ENCODE results near the gene PIGS. TPM values are rescaled to one million over a fixed set of nuclear protein-coding genes. Genes with fewer than 3 reads are reported as not detected.

The PIGS gene
- polyA plus RNA-seq, 1 of the 3 experiments (the other 2 are of a cell fraction): 78.5 TPM

DNA sequence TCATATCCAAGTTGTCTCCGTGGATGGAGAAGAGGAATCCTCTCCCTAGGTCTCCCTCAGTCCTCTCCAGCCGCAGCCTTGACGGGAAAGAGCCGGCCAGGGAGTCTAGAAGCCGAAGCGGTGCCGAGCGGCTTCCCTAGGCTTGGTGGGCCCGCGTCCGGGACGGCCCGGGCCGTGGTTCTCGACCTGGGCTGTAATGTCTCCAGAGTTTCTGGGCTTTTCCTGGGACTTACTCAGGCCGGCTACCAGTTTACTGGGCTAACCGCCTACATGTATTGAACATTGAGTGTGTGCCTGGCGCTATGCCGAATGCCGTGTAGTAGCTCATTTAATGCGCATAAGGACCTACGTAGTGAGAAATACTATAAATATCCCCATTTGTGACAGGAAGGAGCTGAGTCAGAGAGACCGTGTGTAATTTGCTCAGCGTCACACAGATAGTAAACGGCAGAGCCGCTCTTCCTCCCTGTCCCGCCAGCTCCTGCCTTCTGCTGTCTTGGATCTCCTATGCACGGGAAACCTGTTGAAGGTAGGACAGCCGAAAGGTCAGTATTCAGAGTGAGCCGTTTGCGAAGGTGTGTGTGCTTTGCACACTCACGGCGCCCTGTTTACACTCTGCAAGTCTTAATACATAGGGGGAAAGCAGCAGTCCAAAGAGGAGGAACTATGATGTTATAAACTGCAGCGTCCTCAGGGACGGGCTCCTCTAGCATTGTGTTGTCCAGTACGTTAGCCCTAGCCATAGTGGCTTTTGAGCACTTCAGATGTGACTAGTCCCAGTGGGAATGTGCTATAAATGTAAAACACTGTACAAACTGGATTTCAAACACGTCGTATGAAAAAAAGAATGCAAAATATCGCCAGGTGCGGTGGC is 28.2 kb upstream of the PIGS start:
- peaks cover 0 to 3% of the 10 kb centered on the region in 2 experiments for H3K36me3 ChIP-seq (replicated peaks in 1 of 2; ENCODE audit: control insufficient read depth in 1 of 2, insufficient read depth in 2 of 2, low read length in 1 of 2)
- H3K4me2 ChIP-seq: peak overlapping the region; percentile 93
- peak overlapping the region; percentile 81 for H2AFZ ChIP-seq (ENCODE audit: low read depth)
- WGBS (ENCODE audit: low lambda C conversion rate): 31% methylated on average over 28 of the region's 40 CpGs
- H3K9me3 ChIP-seq: no peaks in the 10 kb centered on the region
- ChIA-PET POLR2A (interaction anchor here (0.6 to 0.8 kb wide), 2 partner anchors 17 to 28 kb away, joined by 3 read pairs; no protein-coding TSS in a partner anchor), CTCF (interaction anchor here (0.5 to 2.3 kb wide), 6 partner anchors 9 to 1249 kb away, joined by 3 to 6 read pairs (median 4); partner anchors contain the start of gene BLTP2)
- no peaks in the 10 kb centered on the region for H3K27me3 ChIP-seq (ENCODE audit: insufficient read depth)
- peak overlapping the region; percentile 87 for H3K9ac ChIP-seq
- DNase-seq: peak; percentile 40
- H4K20me1 ChIP-seq (ENCODE audit: insufficient read depth): no peaks in the 10 kb centered on the region
- H3F3A ChIP-seq (replicated peaks; ENCODE audit: insufficient read depth): peaks cover 25% of the 10 kb centered on the region
- peaks cover 40% of the 10 kb centered on the region for H3K79me2 ChIP-seq (ENCODE audit: insufficient read depth)
- no peaks in the 10 kb centered on the region for H3K9me2 ChIP-seq
- peaks cover 6 to 9% of the 10 kb centered on the region in 2 experiments; a peak in 1 of 4 replicates for H3K4me1 ChIP-seq (ENCODE audit: control insufficient read depth in 1 of 2, insufficient read depth in 2 of 2, low read depth in 1 of 2, low read length in 1 of 2)
- peak overlapping the region; percentile 65 to 83 for H3K4me3 ChIP-seq (ENCODE audit: low read depth in 2 of 2, low read length in 1 of 2)
- peak overlapping the region; percentile 75 to 94 for H3K27ac ChIP-seq (ENCODE audit: low read depth in 2 of 2, low read length in 1 of 2)
- no peak for TF ChIP-seq EP300 (IDR thresholded peaks at IDR 0.05; ENCODE audit: borderline replicate concordance in 1 of 2, low read depth in 1 of 2, low read length in 1 of 2)
- TF ChIP-seq, protein P1, sequence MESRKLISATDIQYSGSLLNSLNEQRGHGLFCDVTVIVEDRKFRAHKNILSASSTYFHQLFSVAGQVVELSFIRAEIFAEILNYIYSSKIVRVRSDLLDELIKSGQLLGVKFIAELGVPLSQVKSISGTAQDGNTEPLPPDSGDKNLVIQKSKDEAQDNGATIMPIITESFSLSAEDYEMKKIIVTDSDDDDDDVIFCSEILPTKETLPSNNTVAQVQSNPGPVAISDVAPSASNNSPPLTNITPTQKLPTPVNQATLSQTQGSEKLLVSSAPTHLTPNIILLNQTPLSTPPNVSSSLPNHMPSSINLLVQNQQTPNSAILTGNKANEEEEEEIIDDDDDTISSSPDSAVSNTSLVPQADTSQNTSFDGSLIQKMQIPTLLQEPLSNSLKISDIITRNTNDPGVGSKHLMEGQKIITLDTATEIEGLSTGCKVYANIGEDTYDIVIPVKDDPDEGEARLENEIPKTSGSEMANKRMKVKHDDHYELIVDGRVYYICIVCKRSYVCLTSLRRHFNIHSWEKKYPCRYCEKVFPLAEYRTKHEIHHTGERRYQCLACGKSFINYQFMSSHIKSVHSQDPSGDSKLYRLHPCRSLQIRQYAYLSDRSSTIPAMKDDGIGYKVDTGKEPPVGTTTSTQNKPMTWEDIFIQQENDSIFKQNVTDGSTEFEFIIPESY (IDR thresholded peaks at IDR 0.05; ENCODE audit: borderline replicate concordance, low read depth): no peak
- TF ChIP-seq RCOR1 (IDR thresholded peaks at IDR 0.05; ENCODE audit: low read length): no peak
- no peak for TF ChIP-seq EZH2phosphoT487 (IDR thresholded peaks at IDR 0.05; ENCODE audit: borderline replicate concordance, low read depth)
- TF ChIP-seq, protein P2, sequence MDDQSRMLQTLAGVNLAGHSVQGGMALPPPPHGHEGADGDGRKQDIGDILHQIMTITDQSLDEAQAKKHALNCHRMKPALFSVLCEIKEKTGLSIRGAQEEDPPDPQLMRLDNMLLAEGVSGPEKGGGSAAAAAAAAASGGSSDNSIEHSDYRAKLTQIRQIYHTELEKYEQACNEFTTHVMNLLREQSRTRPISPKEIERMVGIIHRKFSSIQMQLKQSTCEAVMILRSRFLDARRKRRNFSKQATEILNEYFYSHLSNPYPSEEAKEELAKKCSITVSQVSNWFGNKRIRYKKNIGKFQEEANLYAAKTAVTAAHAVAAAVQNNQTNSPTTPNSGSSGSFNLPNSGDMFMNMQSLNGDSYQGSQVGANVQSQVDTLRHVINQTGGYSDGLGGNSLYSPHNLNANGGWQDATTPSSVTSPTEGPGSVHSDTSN (IDR thresholded peaks at IDR 0.05): peak; percentile 47
- TF ChIP-seq, protein P3, sequence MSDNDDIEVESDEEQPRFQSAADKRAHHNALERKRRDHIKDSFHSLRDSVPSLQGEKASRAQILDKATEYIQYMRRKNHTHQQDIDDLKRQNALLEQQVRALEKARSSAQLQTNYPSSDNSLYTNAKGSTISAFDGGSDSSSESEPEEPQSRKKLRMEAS (IDR thresholded peaks at IDR 0.05; ENCODE audit: low read depth): peak; percentile 46; the same call in 1 of the 2 replicates
- TF ChIP-seq FOSL2 (IDR thresholded peaks at IDR 0.05; ENCODE audit: borderline replicate concordance, low read depth): peak; percentile 26; the same call in 1 of the 2 replicates
- no peak for TF ChIP-seq RFX5 (IDR thresholded peaks at IDR 0.05; ENCODE audit: low read length)
- no peak for TF ChIP-seq FOXM1 (IDR thresholded peaks at IDR 0.05; ENCODE audit: low read depth)
- TF ChIP-seq POLR2AphosphoS5 (IDR thresholded peaks at IDR 0.05; ENCODE audit: low read depth, low read length): no peak
- no peak for TF ChIP-seq YY1 (IDR thresholded peaks at IDR 0.05; ENCODE audit: low read depth)
- TF ChIP-seq NRF1 (IDR thresholded peaks at IDR 0.05; ENCODE audit: low read depth, low read length): no peak
- peak; percentile 56; the same call in 1 of the 2 replicates for TF ChIP-seq NFIC (IDR thresholded peaks at IDR 0.05; ENCODE audit: borderline replicate concordance)
- TF ChIP-seq SMC3 (IDR thresholded peaks at IDR 0.05; ENCODE audit: low read depth, low read length): no peak
- TF ChIP-seq, protein P4, sequence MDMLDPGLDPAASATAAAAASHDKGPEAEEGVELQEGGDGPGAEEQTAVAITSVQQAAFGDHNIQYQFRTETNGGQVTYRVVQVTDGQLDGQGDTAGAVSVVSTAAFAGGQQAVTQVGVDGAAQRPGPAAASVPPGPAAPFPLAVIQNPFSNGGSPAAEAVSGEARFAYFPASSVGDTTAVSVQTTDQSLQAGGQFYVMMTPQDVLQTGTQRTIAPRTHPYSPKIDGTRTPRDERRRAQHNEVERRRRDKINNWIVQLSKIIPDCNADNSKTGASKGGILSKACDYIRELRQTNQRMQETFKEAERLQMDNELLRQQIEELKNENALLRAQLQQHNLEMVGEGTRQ (IDR thresholded peaks at IDR 0.05; ENCODE audit: borderline replicate concordance, low read depth, low read length): no peak
- TF ChIP-seq RAD21 (IDR thresholded peaks at IDR 0.05; ENCODE audit: low read length): no peak
- TF ChIP-seq, protein P5, sequence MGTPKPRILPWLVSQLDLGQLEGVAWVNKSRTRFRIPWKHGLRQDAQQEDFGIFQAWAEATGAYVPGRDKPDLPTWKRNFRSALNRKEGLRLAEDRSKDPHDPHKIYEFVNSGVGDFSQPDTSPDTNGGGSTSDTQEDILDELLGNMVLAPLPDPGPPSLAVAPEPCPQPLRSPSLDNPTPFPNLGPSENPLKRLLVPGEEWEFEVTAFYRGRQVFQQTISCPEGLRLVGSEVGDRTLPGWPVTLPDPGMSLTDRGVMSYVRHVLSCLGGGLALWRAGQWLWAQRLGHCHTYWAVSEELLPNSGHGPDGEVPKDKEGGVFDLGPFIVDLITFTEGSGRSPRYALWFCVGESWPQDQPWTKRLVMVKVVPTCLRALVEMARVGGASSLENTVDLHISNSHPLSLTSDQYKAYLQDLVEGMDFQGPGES (IDR thresholded peaks at IDR 0.05; ENCODE audit: low read depth, low read length): no peak
- no peak for TF ChIP-seq GABPA (IDR thresholded peaks at IDR 0.05; ENCODE audit: low read depth)
- TF ChIP-seq GATA2 (CRISPR knock-in tag; IDR thresholded peaks at IDR 0.05): no peak
- TF ChIP-seq MXI1 (IDR thresholded peaks at IDR 0.05; ENCODE audit: low read depth, low read length): no peak
- TF ChIP-seq TCF12 (IDR thresholded peaks at IDR 0.05): no peak
- no peak for TF ChIP-seq TAF1 (IDR thresholded peaks at IDR 0.05; ENCODE audit: borderline replicate concordance, low read depth, low read length)
- no peak for TF ChIP-seq ELF1 (IDR thresholded peaks at IDR 0.05)
- TF ChIP-seq RXRA (IDR thresholded peaks at IDR 0.05; ENCODE audit: borderline replicate concordance, low read depth): no peak
- TF ChIP-seq MEF2A (IDR thresholded peaks at IDR 0.05; ENCODE audit: borderline replicate concordance, low read depth): 0 out of 2 replicates have a peak, but pooled peaks have one; percentile 14
- TF ChIP-seq SIN3A (IDR thresholded peaks at IDR 0.05; ENCODE audit: borderline replicate concordance, low read depth, low read length): no peak
- TF ChIP-seq CHD2 (IDR thresholded peaks at IDR 0.05; ENCODE audit: low read length, partially characterized antibody): no peak
- no peak for TF ChIP-seq JUND (IDR thresholded peaks at IDR 0.05)

Measured in SK-N-SH (cell line).